M059J (cell line): ENCODE measurements around the gene CAMK1D. TPM values are rescaled to one million over a fixed set of nuclear protein-coding genes. Genes with fewer than 3 reads are reported as not detected.

Experiments used
- DNase-seq: peaks from one replicate; pipeline ENCODE4 v3.0.0-alpha.2; 2012; ENCODE audit warnings: low read depth
- total RNA-seq: library from RNA; depleted of rRNA; stranded (reverse); fragments of >200 nt; shearing (Covaris generic); gene quantifications from 2 replicates; pipeline ENCODE4 v1.2.3, GENCODE V29; 2014

Gene CAMK1D
- total RNA-seq, 1 experiment from 2014 or later = 0.57 TPM

- no peak for DNase-seq
These were observed 276.2 kb downstream of the CAMK1D start for GRCh38 chr10:12625393-12626023.

- DNase-seq = no peak
These were observed 278.8 kb downstream of the CAMK1D start for GRCh38 chr10:12628153-12628552.

- no peak for DNase-seq
These were observed 279.8 kb downstream of the CAMK1D start for GRCh38 chr10:12628964-12629766.

- no peak for DNase-seq
These were observed 280.4 kb downstream of the CAMK1D start for GRCh38 chr10:12629767-12630165.

GRCh38 chr10:12631216-12631615 is 281.9 kb downstream of the CAMK1D start:
- DNase-seq = no peak

GRCh38 chr10:12631787-12632562 is 282.6 kb downstream of the CAMK1D start:
- no peak for DNase-seq

- no peak for DNase-seq
These were observed 284.7 kb downstream of the CAMK1D start for GRCh38 chr10:12633776-12634620.

- DNase-seq = no peak
These were observed 285.2 kb downstream of the CAMK1D start for GRCh38 chr10:12634621-12634931.

GRCh38 chr10:12635127-12635541 is 285.8 kb downstream of the CAMK1D start:
- peak; percentile 1 for DNase-seq

- DNase-seq = no peak
These were observed 287.2 kb downstream of the CAMK1D start for GRCh38 chr10:12636571-12636970.

- no peak for DNase-seq
These were observed 288.3 kb downstream of the CAMK1D start for GRCh38 chr10:12637649-12638048.

- no peak for DNase-seq
These were observed 288.8 kb downstream of the CAMK1D start for GRCh38 chr10:12638103-12638502.

- no peak for DNase-seq
These were observed 289.4 kb downstream of the CAMK1D start for GRCh38 chr10:12638781-12639180.

- DNase-seq = no peak
These were observed 290.9 kb downstream of the CAMK1D start for GRCh38 chr10:12639996-12640944.

GRCh38 chr10:12642036-12642435 is 292.7 kb downstream of the CAMK1D start:
- no peak for DNase-seq

- DNase-seq = no peak
These were observed 293.9 kb downstream of the CAMK1D start for GRCh38 chr10:12643279-12643678.

GRCh38 chr10:12644380-12645144 is 295.2 kb downstream of the CAMK1D start:
- no peak for DNase-seq

GRCh38 chr10:12645449-12645848 is 296.1 kb downstream of the CAMK1D start:
- DNase-seq = no peak

- no peak for DNase-seq
These were observed 299.8 kb downstream of the CAMK1D start for GRCh38 chr10:12649012-12649584.
